Measurements from ENCODE around the gene CFI. TPM values are rescaled to one million over a fixed set of nuclear protein-coding genes. Genes with fewer than 3 reads are reported as not detected.

CFI gene
- total and polyA plus RNA-seq, 9 of the 15 experiments (the other 6 are each of a cell fraction or from before 2014, with no cell fraction given), result 0.30 to 8.4 (median 0.95) TPM

- TF ChIP-seq RBFOX2 (IDR thresholded peaks at IDR 0.05; ENCODE audit: low read depth, low read length) (peak; percentile 77), ZBTB5 (IDR thresholded peaks at IDR 0.05) (peak; percentile 87), ATF7 (IDR thresholded peaks at IDR 0.05) (peak; percentile 56; the same call in 1 of the 2 replicates), RCOR1 (IDR thresholded peaks at IDR 0.05; ENCODE audit: borderline replicate concordance in 1 of 2, low read depth in 2 of 2, low read length in 2 of 2) (0 out of 4 replicates have a peak, but pooled peaks of 1 of the 2 experiments have one; percentile 23), THAP12 (CRISPR knock-in tag; IDR thresholded peaks at IDR 0.05) (no peak), ARID1B (IDR thresholded peaks at IDR 0.05) (0 out of 2 replicates have a peak, but pooled peaks have one; percentile 9), ZNF561 (CRISPR knock-in tag; conservative IDR thresholded peaks at IDR 0.05) (no peak), MAZ (CRISPR knock-in tag; conservative IDR thresholded peaks at IDR 0.05 in 1 of 2, IDR thresholded peaks at IDR 0.05 in 1 of 2) (peak; percentile 79 to 96), ATF3 (IDR thresholded peaks at IDR 0.05) (no peak), ATF3 (CRISPR knock-in tag; conservative IDR thresholded peaks at IDR 0.05) (no peak; the same call in 1 of the 2 replicates), ATF6 (CRISPR knock-in tag; IDR thresholded peaks at IDR 0.05) (no peak; the same call in 1 of the 2 replicates), ZNF778 (CRISPR knock-in tag; IDR thresholded peaks at IDR 0.05) (no peak), ZNF324 (CRISPR knock-in tag; IDR thresholded peaks at IDR 0.05) (no peak), BRD9 (IDR thresholded peaks at IDR 0.05; ENCODE audit: low read depth, partially characterized antibody) (no peak), KLF13 (tag; IDR thresholded peaks at IDR 0.05; ENCODE audit: borderline replicate concordance, low read depth) (peak; percentile 62; the same call in 1 of the 2 replicates), GATAD2B (IDR thresholded peaks at IDR 0.05; ENCODE audit: borderline replicate concordance) (peak; percentile 75; the same call in 1 of the 2 replicates), ZNF146 (CRISPR knock-in tag; IDR thresholded peaks at IDR 0.05; ENCODE audit: unreplicated experiment) (no peak), ZSCAN32 (CRISPR knock-in tag; IDR thresholded peaks at IDR 0.05) (0 out of 2 replicates have a peak, but pooled peaks have one; percentile 26)
Observed at GRCh38 chr4:109702950-109703663, 98.7 kb downstream of the CFI start, which contains the start of gene CASP6 (continued).

Measured in K562 (cell line).